ENCODE data around the gene ST3GAL4. TPM values are rescaled to one million over a fixed set of nuclear protein-coding genes. Genes with fewer than 3 reads are reported as not detected.

The ST3GAL4 gene
- total and polyA plus RNA-seq, 9 of the 15 experiments (the other 6 are each of a cell fraction or from before 2014, with no cell fraction given): 0.27 to 22.9 (median 10.5) TPM

DNA sequence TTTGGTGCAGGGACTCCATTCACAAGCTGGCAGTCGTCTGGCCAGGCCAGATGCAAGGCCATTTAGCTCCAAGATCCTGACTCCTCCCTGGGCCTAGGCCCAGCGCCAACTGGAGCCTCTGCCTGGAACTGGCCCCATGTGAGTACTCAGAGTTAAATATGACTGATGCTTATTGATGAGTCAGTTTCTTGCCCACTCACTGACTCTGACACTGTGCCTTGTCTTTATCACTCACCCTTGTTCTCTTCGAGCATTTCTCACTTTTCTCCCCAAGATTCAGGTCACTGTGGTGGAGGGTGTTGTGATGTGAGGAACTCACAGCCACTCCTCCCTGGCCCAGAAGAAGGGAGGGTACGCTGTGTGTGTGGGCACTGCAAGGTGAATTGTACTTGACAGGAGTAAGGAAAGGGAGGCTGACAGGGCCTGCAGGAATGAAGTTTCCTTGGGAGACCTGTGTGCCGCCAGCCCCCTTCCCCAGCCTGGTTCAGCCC, 23.2 kb upstream of the ST3GAL4 start:
- in situ Hi-C loops (cut with MboI): no loop called here
- no TSS peak for BruUV-seq (replicated peaks)
- H3K9ac ChIP-seq (ENCODE audit: insufficient read depth in 1 of 2, low read depth in 2 of 2, low read length in 2 of 2): no peak overlapping the region
- intact Hi-C loops (cut with micrococcal nuclease): no loop called here
- DNase-seq (ENCODE audit: extremely low read depth in 1 of 4, low spot score in 3 of 4): no peak
- no peaks in the 10 kb centered on the region for H3K27me3 ChIP-seq (ENCODE audit: control insufficient read depth in 2 of 2, insufficient read depth in 2 of 2, low read length in 2 of 2)
- no peaks in the 10 kb centered on the region for H3K9me1 ChIP-seq (ENCODE audit: control insufficient read depth, insufficient read depth, low read length)
- H3K27ac ChIP-seq (ENCODE audit: extremely low read depth, low read depth, low read length): no peak overlapping the region
- no peaks in the 10 kb centered on the region for H3K9me3 ChIP-seq (replicated peaks; ENCODE audit: control insufficient read depth, insufficient read depth, low read depth, low read length)
- H4K20me1 ChIP-seq (replicated peaks; ENCODE audit: control insufficient read depth, insufficient read depth, low read length): no peaks in the 10 kb centered on the region
- WGBS (ENCODE audit: insufficient coverage, low coverage, missing lambda C conversion rate): 35% methylated on average over 3 of the region's 5 CpGs
- no peak for FAIRE-seq
- ATAC-seq: peak; percentile 43
- H2AFZ ChIP-seq (ENCODE audit: low read depth, low read length): no peak overlapping the region
- H3K4me2 ChIP-seq (ENCODE audit: insufficient read depth, low read length): no peak overlapping the region
- peaks cover 0 to 9% of the 10 kb centered on the region in 2 experiments; a peak in 1 of 5 replicates for H3K4me1 ChIP-seq (replicated peaks in 1 of 2; ENCODE audit: control insufficient read depth in 2 of 2, insufficient read depth in 2 of 2, low read length in 2 of 2)
- POLR2A ChIA-PET: interaction anchor here (1.3 kb wide), 1 partner anchor 10 kb away, joined by 4 read pairs; no protein-coding TSS in a partner anchor
- CTCF ChIA-PET (ENCODE audit: low intra/inter-chr PET ratio): no interaction called here
- H3K36me3 ChIP-seq (ENCODE audit: control insufficient read depth, insufficient read depth, low read length): peaks cover 7% of the 10 kb centered on the region; the same call in 2 of the 3 replicates
- TF ChIP-seq NCOR1 (IDR thresholded peaks at IDR 0.05): no peak
- TF ChIP-seq FUS (optimal IDR thresholded peaks at IDR 0.05; ENCODE audit: low read depth, low read length): no peak
- 0 out of 2 replicates have a peak, but pooled peaks have one; percentile 28 for TF ChIP-seq C11orf30 (IDR thresholded peaks at IDR 0.05; ENCODE audit: low read depth)
- TF ChIP-seq EGR1 (conservative IDR thresholded peaks at IDR 0.05): peak; percentile 34; the same call in 1 of the 2 replicates
- TF ChIP-seq MEIS2 (IDR thresholded peaks at IDR 0.05; ENCODE audit: partially characterized antibody): peak; percentile 22
- TF ChIP-seq, protein P1, sequence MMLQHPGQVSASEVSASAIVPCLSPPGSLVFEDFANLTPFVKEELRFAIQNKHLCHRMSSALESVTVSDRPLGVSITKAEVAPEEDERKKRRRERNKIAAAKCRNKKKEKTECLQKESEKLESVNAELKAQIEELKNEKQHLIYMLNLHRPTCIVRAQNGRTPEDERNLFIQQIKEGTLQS (IDR thresholded peaks at IDR 0.05): 0 out of 2 replicates have a peak, but pooled peaks have one; percentile 30
- TF ChIP-seq, protein P1 (CRISPR knock-in tag; conservative IDR thresholded peaks at IDR 0.05): no peak
- TF ChIP-seq LEF1 (IDR thresholded peaks at IDR 0.05): no peak
- TF ChIP-seq ZNF316 (IDR thresholded peaks at IDR 0.05): peak; percentile 56
- TF ChIP-seq FOSL1 (tag; conservative IDR thresholded peaks at IDR 0.05): peak; percentile 71
- no peak for TF ChIP-seq RCOR1 (IDR thresholded peaks at IDR 0.05; ENCODE audit: borderline replicate concordance in 1 of 2, low read depth in 2 of 2, low read length in 2 of 2)
- H3K79me2 ChIP-seq (ENCODE audit: control insufficient read depth, insufficient read depth, low read length): no peaks in the 10 kb centered on the region
- no peak overlapping the region for H3K4me3 ChIP-seq

All from K562 (cell line).